Stimulated activated naive CD4-positive, alpha-beta T cell (primary cell): ENCODE measurements around the gene GRIK1.

Experiments
- DNase-seq, 6 experiments: peaks; one replicate each; lab custom pipeline; 2025; lab: John Stamatoyannopoulos, UW

The GRIK1 gene

GRCh38 chr21:29671728-29672127 lies 268.1 kb downstream of the GRIK1 start:
- no peak for DNase-seq

DNA sequence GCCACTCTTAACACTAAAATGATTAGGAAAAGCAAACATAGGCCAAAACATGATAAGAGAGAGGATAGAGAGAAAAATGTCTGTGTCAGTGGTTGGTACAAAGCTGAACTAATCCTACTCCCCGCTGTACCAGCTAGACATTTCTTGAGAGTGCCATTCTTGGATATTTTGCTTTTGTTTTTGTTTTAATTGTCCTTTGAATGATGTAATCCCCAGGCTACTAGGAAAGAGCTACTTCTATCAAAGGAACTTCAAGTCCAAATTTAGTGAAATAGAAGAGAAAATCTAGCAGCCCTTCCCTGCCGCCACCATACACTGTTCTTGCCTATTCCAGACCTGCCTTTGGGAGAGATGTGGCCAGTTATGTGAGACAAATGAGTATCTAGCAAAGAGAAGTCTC lies 269.6 kb downstream of the GRIK1 start:
- no peak for DNase-seq

DNA sequence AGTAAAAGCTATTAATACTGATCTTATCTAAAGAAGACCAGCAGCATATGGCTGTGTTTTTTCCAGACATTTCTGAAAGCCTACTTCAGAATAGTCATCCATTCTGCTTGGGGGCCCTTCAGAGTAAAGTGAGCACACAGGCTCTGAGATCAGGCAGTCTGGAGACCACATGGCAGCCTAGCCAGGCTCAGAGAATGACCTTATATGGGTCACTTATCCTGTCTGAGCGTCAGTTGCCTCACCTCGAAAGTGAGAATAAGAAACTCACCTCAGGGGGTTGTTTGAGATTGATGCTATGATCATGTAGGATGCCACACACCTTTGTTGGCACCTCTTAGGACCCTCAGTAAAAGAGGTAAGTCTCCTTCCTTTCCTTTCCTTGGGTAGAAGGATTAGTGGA lies 270.4 kb downstream of the GRIK1 start:
- no peak for DNase-seq

- no peak for DNase-seq
Measured at GRCh38 chr21:29667651-29668050, 272.1 kb downstream of the GRIK1 start.

GRCh38 chr21:29664615-29665014 lies 275.2 kb downstream of the GRIK1 start:
- no peak for DNase-seq

- DNase-seq = no peak
Measured at GRCh38 chr21:29661672-29662442, 277.9 kb downstream of the GRIK1 start.

DNA sequence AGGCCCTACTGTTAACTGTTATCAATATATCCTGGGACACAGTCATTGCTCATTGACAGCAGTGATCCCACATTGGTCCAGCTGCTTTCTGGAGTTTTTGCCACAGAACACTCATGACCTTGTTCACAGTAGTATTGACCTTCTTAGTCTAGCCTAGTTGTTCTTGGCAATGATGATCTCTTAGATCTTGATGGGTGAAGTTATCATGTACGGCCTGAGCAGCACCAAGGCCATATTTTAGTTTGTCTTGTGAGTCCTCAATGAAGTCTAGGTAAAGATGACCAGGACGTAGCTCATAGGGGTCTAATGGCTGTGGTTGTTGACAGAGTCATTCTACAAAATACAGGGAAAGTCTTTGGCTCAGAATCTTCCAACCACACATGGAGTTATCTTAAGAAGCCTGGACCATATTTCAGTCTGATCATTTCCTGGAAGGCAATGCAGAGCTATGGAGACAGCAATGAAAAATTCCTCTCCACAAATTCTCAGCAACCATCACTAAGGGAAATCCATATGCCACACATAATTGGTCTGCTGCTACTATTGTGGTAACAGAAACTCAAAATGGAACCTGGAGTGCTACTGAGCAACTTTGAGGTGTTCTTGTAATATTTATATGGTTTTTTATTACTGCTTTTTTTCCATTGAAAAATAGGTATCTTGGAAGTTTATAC lies 279.6 kb downstream of the GRIK1 start:
- no peak for DNase-seq

GRCh38 chr21:29658934-29659203 lies 280.9 kb downstream of the GRIK1 start:
- no peak for DNase-seq

GRCh38 chr21:29658177-29658933 lies 281.4 kb downstream of the GRIK1 start:
- no peak for DNase-seq

DNA sequence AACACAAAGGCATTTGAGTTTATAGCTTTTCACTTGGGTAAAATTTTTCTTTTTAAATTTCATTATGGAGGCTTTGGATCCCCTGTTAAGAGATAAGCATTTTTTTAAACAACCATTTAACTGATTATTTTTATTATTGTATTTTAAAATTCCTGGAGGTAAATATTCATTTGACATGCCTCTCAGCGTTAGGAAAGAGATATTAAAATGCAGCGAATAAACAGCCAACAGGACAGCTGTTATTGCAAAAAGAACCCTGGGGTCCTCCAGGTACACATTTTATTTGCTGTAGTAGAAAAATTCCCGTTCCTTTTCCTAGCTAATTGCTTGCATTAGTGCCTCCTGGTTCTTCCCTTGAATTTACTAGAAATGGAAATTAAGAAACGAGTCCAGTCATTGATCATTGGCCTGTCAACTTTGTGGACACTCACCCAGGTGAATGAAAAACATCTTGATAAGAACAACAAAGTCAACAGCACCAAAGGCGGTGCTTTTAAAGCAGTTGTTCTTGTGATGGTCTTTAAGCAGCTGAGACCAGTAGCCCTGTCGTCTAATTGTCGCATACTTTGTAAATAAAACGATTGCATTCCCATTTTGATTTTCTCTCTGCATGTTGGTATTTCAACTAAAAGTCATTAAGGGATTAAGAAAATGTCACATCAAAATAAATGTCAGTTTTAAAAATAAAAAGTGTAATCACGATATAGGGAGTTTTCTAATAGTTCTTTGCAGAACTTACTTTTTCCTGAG lies 282.4 kb downstream of the GRIK1 start:
- DNase-seq = no peak

GRCh38 chr21:29656504-29657239 lies 283.1 kb downstream of the GRIK1 start:
- DNase-seq = no peak

DNA sequence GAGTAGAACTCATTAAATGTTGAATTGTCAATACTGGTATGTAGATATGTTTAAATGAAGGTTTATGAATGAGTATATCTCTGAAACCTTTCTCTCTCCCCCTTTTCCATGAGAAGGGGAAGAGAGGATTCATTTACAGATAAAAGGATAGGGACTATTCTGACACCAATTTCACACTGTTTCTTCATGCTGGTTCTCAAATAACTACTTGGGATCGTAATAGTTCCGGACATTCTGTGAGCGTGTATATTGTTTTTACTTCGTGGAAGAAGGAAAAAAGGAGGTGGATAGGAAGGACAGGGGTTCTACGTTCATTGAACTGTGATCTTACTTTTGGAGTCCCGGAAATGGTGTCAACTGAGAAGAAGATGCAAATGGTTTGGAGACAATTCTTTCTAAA lies 284.2 kb downstream of the GRIK1 start:
- DNase-seq = no peak

DNA sequence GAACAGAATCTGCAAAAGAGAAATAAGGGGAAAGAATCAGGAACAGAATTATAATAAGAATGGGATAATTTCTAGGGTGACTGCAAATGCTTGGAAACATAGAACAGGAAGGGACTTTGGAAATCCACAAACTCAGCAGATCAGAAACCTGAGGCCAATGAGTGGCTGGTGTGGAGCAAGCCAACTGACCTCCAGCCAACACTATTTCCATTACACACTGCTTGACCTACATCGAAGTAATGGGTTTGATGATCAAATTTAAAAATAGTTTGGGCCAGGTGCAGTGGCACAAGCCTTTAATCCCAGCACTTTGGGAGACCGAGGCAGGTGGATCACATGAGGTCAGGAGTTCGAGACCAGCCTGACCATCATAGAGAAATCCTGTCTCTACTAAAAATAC lies 284.9 kb downstream of the GRIK1 start:
- DNase-seq = no peak

DNA sequence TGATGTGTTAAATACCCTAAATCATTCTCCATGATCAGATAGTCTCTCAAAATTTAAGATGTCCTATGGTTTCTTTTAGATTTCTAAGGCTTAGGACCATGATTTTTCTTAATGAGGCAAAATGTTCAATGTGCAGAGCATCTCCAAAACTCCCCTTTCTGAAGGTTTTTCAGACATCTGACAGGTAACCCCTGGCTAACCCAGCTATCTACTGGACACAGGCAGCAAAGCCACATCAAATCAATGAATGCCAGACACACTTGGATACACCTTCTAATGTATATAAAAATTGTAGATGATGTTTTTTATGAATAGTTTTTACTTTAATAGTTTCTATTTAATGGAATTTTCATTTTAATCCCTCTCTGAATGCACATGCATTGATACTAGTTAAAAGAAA lies 285.6 kb downstream of the GRIK1 start:
- no peak for DNase-seq

GRCh38 chr21:29650523-29651022 lies 289.2 kb downstream of the GRIK1 start:
- no peak for DNase-seq

GRCh38 chr21:29649406-29649814 lies 290.4 kb downstream of the GRIK1 start:
- DNase-seq = no peak

- no peak for DNase-seq
Measured at GRCh38 chr21:29648710-29649240, 291.0 kb downstream of the GRIK1 start.

GRCh38 chr21:29647353-29647781 lies 292.4 kb downstream of the GRIK1 start:
- no peak for DNase-seq

DNA sequence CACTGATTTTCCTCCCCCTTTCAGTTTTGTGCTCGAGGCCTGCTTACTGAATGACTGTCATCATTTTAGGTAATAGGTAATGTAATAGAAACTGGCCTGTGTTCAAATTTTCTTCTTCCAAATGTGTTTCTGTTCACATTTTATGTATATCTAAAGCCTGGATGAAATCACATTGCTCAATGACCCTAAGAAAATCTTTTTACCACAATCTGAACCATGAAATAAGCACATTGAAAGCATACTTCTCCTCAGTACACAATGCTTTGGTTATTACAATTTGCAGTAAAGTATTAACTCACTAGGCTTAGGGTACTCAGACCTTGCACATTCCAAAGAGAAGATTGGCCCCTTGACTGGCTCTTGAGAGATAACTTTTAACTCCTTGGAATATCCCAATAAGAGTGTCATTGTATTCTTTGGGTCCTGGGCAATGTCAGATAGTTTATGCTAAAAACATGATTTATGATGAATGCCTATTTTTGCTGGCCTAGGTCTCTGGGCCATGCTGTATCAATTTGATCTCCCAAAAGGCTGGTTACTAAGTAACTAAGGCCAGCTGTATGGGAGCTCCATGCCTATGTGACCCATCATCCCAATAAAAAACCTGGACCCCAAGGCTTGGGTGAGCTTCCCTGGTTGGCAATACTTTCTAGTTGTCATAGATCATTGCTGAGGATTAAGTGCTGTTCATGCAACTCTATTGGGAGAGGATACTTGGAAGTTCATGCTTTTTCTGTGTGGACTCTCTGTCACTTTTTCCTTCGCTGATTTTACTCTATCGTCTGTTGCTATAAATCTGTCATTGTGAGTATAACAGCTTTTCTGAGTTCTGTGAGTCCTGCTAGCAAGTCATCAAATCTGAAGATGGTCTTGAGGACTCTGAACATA lies 293.9 kb downstream of the GRIK1 start:
- DNase-seq = no peak

DNA sequence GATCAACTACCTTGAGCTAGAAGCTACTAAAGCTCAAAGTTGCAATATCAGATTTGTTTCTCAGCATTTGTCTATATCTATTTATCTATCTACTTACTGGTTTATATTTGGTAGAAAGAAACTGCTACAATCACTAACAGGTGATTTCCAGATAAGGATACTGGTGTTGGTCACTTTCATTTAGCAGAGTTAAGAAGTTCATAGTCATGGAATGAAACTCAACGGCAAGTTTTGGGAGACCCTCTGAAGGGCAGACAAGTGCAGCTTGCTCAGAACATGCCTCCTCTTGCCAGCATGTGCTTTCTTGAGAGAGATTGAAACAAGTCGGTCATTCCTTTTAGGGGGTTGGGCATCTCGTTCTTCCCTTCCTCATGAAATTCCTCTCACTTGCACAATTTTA lies 296.5 kb downstream of the GRIK1 start:
- DNase-seq = no peak
